HG03521 (cell line): ENCODE results near the gene RACGAP1.
"Not testable (repeated sequence)": the region's sequence is repeated elsewhere in the genome, so short reads cannot be mapped to it uniquely, and the experiment has no call there.

Experiments used
- ATAC-seq: cut with Tn5 transposase; IDR thresholded peaks from one replicate; pipeline ENCODE4 v1.9.1; 2021; ENCODE audit warnings: mild to moderate bottlenecking, moderate library complexity; ENCODE audit not compliant: unreplicated experiment

Gene RACGAP1

GRCh38 chr12:49990273-49990672 lies 35.0 kb downstream of the RACGAP1 start:
- no peak for ATAC-seq

GRCh38 chr12:49989400-49989799 lies 35.9 kb downstream of the RACGAP1 start:
- ATAC-seq: not testable (repeated sequence)

- ATAC-seq: no peak
These were observed 37.5 kb downstream of the RACGAP1 start for GRCh38 chr12:49987625-49988303.

GRCh38 chr12:49986476-49986875 lies 38.8 kb downstream of the RACGAP1 start:
- not testable (repeated sequence) for ATAC-seq

- no peak for ATAC-seq
These were observed 39.3 kb downstream of the RACGAP1 start for GRCh38 chr12:49985981-49986380.

- no peak for ATAC-seq
These were observed 40.6 kb downstream of the RACGAP1 start for GRCh38 chr12:49984476-49985359.

- no peak for ATAC-seq
These were observed 41.4 kb downstream of the RACGAP1 start for GRCh38 chr12:49983892-49984291.

- no peak for ATAC-seq
These were observed 42.8 kb downstream of the RACGAP1 start for GRCh38 chr12:49982246-49983087.

- no peak for ATAC-seq
These were observed 44.6 kb downstream of the RACGAP1 start for GRCh38 chr12:49980501-49981349.

GRCh38 chr12:49979791-49980190 lies 45.5 kb downstream of the RACGAP1 start:
- no peak for ATAC-seq

- ATAC-seq: no peak
These were observed 46.2 kb downstream of the RACGAP1 start for GRCh38 chr12:49979016-49979586.

GRCh38 chr12:49978125-49978524 lies 47.2 kb downstream of the RACGAP1 start:
- ATAC-seq: no peak

- ATAC-seq: no peak
These were observed 48.7 kb downstream of the RACGAP1 start for GRCh38 chr12:49976557-49976956.

- no peak for ATAC-seq
These were observed 50.0 kb downstream of the RACGAP1 start for GRCh38 chr12:49975318-49975761.

GRCh38 chr12:49974677-49975317 lies 50.5 kb downstream of the RACGAP1 start:
- no peak for ATAC-seq

- ATAC-seq: no peak
These were observed 51.0 kb downstream of the RACGAP1 start for GRCh38 chr12:49974231-49974675.

- no peak for ATAC-seq
These were observed 51.9 kb downstream of the RACGAP1 start for GRCh38 chr12:49973361-49973830.

GRCh38 chr12:49972641-49973360 lies 52.5 kb downstream of the RACGAP1 start, which contains the start of gene AQP6:
TSS of gene AQP6 (plus strand) at chr12:49972947. CDS start at chr12:49973174, 227 bp downstream.
- ATAC-seq: no peak
